GM19193 (cell line): Measurements from ENCODE around the gene COLQ.

Experiments used
- POLR2A ChIP-seq: IDR thresholded peaks from 4 replicates; pipeline ENCODE4 v1.6.1; 2011; ENCODE audit not compliant: insufficient read depth, insufficient read length; ENCODE audit errors: extremely low read depth

Gene COLQ

GRCh38 chr3:15455756-15456155 lies 65.8 kb downstream of the COLQ start:
- TF ChIP-seq POLR2A: no peak

DNA sequence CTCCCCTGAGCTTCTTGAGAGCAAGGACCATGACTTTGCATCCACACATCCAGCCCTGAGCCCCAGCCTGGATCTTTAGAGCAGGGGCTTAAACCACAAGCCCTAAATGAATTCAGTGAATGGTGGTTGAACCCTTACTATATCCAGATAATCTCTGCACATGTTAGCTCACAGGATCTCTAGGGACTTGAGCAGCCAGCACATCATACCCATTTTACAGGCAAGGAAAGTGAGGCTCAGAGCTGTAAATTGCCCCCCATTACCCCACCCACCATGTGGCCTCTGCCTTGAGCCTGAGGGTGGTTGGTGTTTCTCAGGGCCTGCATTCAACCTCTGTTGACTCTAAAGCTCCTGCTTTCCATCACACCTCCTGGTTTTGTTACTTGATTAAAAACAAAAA lies 66.5 kb downstream of the COLQ start:
- TF ChIP-seq POLR2A: no peak

DNA sequence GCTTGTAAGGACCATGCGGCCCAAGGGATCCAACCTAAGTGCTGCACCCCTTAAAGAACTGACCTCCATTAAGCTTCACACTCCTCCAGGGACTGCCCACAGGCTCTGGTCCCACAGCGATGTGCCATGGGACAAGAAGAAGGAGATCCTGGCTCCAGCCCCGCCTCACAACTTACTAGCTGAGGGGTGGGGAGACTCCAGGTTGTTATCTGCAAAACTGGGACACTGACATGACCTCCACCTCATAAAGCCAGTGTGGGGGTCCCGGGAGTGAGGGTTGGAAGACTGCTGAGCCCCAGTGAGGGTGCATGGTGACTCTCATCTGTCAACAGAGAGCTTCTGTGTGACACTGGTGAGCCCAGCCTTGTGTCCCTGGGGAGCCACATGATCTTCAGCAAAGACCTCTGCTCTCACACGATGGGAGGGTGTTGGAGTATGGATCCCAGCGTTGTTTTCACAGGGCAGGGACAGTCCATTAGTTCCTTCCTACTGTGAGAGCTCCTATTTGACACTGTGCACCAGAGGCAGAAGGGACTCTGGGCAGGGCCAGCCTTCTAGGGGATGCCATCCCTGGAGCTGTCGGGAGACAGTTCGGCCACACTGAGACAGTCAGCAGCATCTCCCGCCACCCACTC lies 67.4 kb downstream of the COLQ start:
- no peak for TF ChIP-seq POLR2A

DNA sequence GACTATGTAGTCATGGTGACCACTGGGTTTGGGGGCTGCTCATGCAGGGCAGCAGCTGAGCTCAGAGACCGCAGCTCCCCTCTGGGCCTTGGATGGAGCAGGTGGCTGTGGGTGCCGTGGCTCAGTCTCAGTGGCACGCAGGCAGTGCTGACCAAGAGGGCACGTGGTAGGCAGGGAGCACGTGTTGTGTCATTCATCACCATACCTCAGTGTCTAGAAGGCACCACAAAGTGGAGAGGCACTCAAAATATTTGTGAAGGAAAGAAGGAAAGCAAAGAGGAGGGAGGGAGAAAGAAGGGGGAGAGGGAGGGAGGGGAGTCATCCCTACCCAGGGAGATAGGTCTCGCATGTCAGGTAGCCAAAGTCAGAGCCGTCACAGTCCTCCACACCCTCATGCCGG lies 68.0 kb downstream of the COLQ start:
- TF ChIP-seq POLR2A: no peak

DNA sequence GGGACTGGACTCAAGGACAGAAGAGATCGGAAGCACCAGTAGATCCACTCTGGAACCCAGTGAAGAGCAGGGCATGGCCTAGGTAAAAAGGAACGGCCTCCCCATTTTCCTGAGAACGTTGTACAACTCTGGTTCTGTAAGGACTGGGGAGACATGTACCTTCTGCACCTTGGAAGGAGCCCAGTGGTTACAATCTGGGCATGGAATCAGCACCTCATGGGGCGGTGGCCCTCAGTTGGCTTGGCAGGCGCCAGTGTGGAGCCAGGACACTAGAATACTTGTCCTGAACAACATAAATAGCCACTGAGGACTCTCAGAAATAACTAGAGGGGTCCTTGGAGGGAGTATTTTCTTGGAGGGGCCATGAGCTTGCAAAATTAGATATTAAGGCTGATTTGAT lies 68.5 kb downstream of the COLQ start:
- no peak for TF ChIP-seq POLR2A

DNA sequence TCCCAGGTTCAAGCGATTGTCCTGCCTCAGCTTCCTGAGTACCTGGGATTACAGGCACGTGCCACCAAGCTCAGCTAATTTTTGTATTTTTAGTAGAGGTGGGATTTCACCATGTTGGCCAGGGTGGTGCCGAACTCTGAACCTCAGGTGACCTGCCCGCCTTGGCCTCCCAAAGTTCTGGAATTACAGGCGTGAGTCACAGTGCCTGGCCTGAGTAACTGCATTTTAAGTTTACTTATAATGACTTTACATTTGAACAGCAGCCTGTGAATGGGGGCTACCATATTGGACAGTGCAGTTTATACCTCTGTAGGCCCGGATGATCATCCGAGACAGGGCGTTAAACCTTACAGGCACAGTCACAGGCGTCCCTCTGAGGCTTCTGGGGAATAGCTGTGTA lies 69.3 kb downstream of the COLQ start:
- TF ChIP-seq POLR2A: no peak

- no peak for TF ChIP-seq POLR2A
Observed at GRCh38 chr3:15451216-15452113, 70.0 kb downstream of the COLQ start.

- no peak for TF ChIP-seq POLR2A
Observed at GRCh38 chr3:15450438-15451215, 70.9 kb downstream of the COLQ start.

- no peak for TF ChIP-seq POLR2A
Observed at GRCh38 chr3:15449489-15450224, 71.8 kb downstream of the COLQ start.

GRCh38 chr3:15443826-15444524 lies 77.5 kb downstream of the COLQ start:
- TF ChIP-seq POLR2A: no peak

DNA sequence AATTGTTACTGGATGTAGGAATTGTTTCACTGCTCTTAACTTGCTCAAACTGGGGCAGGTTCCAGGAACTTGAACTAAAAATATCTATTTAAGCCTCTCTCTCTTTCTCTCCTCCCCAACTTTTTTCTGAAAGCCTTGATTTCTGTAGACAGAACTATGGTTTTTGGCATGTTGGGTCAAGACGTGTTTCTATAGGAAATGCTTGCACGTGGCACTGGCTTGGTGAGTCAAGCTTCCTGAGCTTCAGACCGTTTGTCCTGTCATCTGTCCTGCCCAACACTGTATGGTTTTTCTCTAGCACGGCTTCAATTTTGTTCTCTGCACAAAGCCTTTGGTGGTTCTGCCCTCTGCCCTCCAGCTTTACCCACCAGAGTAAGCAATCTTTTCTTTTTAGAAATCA lies 80.6 kb downstream of the COLQ start:
- no peak for TF ChIP-seq POLR2A

DNA sequence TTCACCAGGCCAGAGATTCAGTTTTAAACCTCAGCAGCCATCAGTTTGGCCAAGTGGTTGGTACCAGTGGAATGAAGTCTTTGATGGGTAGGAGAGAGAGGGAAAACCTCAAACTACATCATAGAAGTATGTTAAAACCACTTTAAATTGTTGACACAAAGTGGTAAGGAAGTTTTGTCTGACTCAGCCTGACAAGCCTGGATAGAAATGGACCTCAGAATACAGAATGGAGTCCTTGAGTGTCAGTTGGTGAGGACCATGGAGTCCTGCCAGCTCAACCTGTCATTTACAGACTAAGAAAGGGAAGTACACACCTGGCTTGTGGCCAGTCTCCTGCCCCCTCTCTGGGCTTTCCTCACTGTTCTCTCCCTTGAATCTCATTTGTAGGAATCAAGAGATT lies 82.0 kb downstream of the COLQ start:
- TF ChIP-seq POLR2A: no peak

- no peak for TF ChIP-seq POLR2A
Observed at GRCh38 chr3:15438983-15439382, 82.5 kb downstream of the COLQ start.

DNA sequence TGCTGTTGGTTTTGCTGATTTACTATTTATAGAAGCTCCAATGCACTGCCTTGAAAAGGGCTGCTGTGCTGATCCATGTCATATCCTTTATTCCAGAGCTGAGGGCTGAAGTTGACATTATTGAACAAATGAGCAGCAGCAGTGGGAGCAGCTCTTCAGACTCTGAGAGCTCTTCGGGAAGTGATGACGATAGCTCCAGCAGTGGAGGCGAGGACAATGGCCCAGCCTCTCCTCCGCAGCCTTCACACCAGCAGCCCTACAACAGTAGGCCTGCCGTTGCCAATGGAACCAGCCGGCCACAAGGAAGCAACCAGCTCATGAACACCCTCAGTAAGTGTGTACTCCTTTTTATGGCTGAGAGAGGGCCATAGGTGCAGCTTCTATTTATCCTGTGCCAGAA lies 85.3 kb downstream of the COLQ start:
- no peak for TF ChIP-seq POLR2A
